Loucy (cell line): ENCODE data around the gene FAM171A2.

Experiments used
- H2AFZ ChIP-seq: fragments of 200-600 bp; sonication (generic); 2 replicates; pipeline ENCODE4 v1.6.0; 2016; ENCODE audit warnings: antibody characterized with exemption, mild to moderate bottlenecking, low read length, moderate library complexity
- H3F3A ChIP-seq: fragments of 200-600 bp; 2 replicates; pipeline ENCODE4 v1.6.0; 2016; ENCODE audit warnings: antibody characterized with exemption, low read depth, mild to moderate bottlenecking
- H3K27me3 ChIP-seq: fragments of 200-600 bp; sonication (generic); 2 replicates; pipeline ENCODE4 v1.6.1; 2014; ENCODE audit warnings: low read length, mild to moderate bottlenecking; ENCODE audit not compliant: insufficient read depth, poor library complexity, severe bottlenecking
- H3K36me3 ChIP-seq: fragments of 200-600 bp; sonication (generic); 2 replicates; pipeline ENCODE4 v1.6.1; 2016; ENCODE audit warnings: low read length; ENCODE audit not compliant: insufficient read depth
- H3K4me1 ChIP-seq: fragments of 200-600 bp; sonication (generic); 2 replicates; pipeline ENCODE4 v1.5.1; 2014; ENCODE audit warnings: low read length, mild to moderate bottlenecking; ENCODE audit not compliant: insufficient read depth, poor library complexity, severe bottlenecking
- H3K4me2 ChIP-seq: fragments of 200-600 bp; sonication (generic); 2 replicates; pipeline ENCODE4 v1.6.0; 2014; ENCODE audit warnings: antibody characterized with exemption, low read length, low read depth, mild to moderate bottlenecking; ENCODE audit not compliant: poor library complexity, severe bottlenecking
- H3K4me3 ChIP-seq: fragments of 200-600 bp; sonication (generic); 2 replicates; pipeline ENCODE4 v1.5.1; 2014; ENCODE audit warnings: low read length, mild to moderate bottlenecking, mixed read lengths; ENCODE audit not compliant: poor library complexity, severe bottlenecking
- H3K79me2 ChIP-seq: fragments of 200-600 bp; sonication (generic); 2 replicates; pipeline ENCODE4 v1.6.1; 2014; ENCODE audit warnings: low read length; ENCODE audit not compliant: insufficient read depth
- H3K9ac ChIP-seq: fragments of 200-600 bp; sonication (generic); 2 replicates; pipeline ENCODE4 v1.6.0; 2014; ENCODE audit warnings: mild to moderate bottlenecking, low read depth, low read length, moderate library complexity; ENCODE audit not compliant: poor library complexity, severe bottlenecking
- H3K9me2 ChIP-seq: fragments of 200-600 bp; sonication (generic); replicated peaks from 2 replicates; pipeline ENCODE4 v1.6.1; 2016; ENCODE audit warnings: low read depth, low read length, mixed read lengths
- H3K9me3 ChIP-seq: fragments of 200-600 bp; sonication (generic); 2 replicates; pipeline ENCODE4 v1.6.1; 2014; ENCODE audit warnings: mild to moderate bottlenecking, antibody characterized with exemption, low read length, low read depth; ENCODE audit not compliant: insufficient read depth
- H4K20me1 ChIP-seq: fragments of 200-600 bp; sonication (generic); 2 replicates; pipeline ENCODE4 v1.6.0; 2014; ENCODE audit warnings: antibody characterized with exemption, low read length, mild to moderate bottlenecking; ENCODE audit not compliant: insufficient read depth, poor library complexity, severe bottlenecking
- EZH2phosphoT487 ChIP-seq: fragments of 200-600 bp; IDR thresholded peaks from 2 replicates; pipeline ENCODE4 v1.6.1; 2018; ENCODE audit warnings: antibody characterized with exemption, mild to moderate bottlenecking, moderate library complexity, borderline replicate concordance
- TF ChIP-seq, protein P1 (sequence below): fragments of 200-600 bp; sonication (generic); conservative IDR thresholded peaks from 2 replicates; pipeline ENCODE4 v1.5.1; 2014; ENCODE audit warnings: mild to moderate bottlenecking, antibody characterized with exemption, low read length

Gene FAM171A2

GRCh38 chr17:44383363-44383762 is 19.7 kb upstream of the FAM171A2 start:
- Histone ChIP-seq H2AFZ (no peak overlapping the region), H3K27me3 (no peaks in the 10 kb centered on the region), H3F3A (no peaks in the 10 kb centered on the region), H3K79me2 (no peaks in the 10 kb centered on the region), H4K20me1 (no peaks in the 10 kb centered on the region), H3K9me3 (no peaks in the 10 kb centered on the region), H3K4me3 (no peak overlapping the region), H3K4me1 (no peaks in the 10 kb centered on the region), H3K9ac (no peak overlapping the region), H3K4me2 (no peak overlapping the region), H3K9me2 (no peaks in the 10 kb centered on the region), H3K36me3 (no peaks in the 10 kb centered on the region)
- no peak for TF ChIP-seq EZH2phosphoT487
- TF ChIP-seq, protein P1, sequence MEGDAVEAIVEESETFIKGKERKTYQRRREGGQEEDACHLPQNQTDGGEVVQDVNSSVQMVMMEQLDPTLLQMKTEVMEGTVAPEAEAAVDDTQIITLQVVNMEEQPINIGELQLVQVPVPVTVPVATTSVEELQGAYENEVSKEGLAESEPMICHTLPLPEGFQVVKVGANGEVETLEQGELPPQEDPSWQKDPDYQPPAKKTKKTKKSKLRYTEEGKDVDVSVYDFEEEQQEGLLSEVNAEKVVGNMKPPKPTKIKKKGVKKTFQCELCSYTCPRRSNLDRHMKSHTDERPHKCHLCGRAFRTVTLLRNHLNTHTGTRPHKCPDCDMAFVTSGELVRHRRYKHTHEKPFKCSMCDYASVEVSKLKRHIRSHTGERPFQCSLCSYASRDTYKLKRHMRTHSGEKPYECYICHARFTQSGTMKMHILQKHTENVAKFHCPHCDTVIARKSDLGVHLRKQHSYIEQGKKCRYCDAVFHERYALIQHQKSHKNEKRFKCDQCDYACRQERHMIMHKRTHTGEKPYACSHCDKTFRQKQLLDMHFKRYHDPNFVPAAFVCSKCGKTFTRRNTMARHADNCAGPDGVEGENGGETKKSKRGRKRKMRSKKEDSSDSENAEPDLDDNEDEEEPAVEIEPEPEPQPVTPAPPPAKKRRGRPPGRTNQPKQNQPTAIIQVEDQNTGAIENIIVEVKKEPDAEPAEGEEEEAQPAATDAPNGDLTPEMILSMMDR = no peak

DNA sequence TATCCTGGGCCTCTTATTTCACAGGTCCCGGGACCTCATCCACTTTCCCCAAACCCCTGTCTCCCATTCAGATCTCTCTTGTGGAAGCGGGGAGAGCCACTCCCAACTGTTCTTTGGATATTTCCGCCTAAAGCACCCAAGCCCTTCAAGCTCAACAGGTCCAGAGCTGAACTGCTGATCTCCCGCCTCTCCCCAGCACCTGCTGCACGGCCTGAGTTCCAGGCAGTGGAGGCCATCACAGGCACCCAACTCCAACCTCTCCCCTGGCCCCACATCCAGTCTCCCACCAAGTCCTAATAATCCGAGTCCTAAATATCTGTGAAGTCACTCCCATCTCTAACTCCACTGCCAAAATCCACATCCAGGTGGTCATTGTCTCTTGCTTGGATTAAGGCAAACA is 19.3 kb upstream of the FAM171A2 start:
- H3K4me1 ChIP-seq = no peaks in the 10 kb centered on the region
- no peaks in the 10 kb centered on the region for H4K20me1 ChIP-seq
- no peak overlapping the region for H3K9ac ChIP-seq
- H3K9me3 ChIP-seq = no peaks in the 10 kb centered on the region
- H3K4me2 ChIP-seq = no peak overlapping the region
- no peak overlapping the region for H3K4me3 ChIP-seq
- H3K27me3 ChIP-seq = no peaks in the 10 kb centered on the region
- H2AFZ ChIP-seq = no peak overlapping the region
- H3K9me2 ChIP-seq = no peaks in the 10 kb centered on the region
- H3F3A ChIP-seq = no peaks in the 10 kb centered on the region
- no peaks in the 10 kb centered on the region for H3K36me3 ChIP-seq
- TF ChIP-seq, protein P1 = no peak
- TF ChIP-seq EZH2phosphoT487 = no peak
- no peaks in the 10 kb centered on the region for H3K79me2 ChIP-seq

GRCh38 chr17:44381810-44382305 is 18.2 kb upstream of the FAM171A2 start:
- no peak overlapping the region for H3K9ac ChIP-seq
- no peak for TF ChIP-seq EZH2phosphoT487
- TF ChIP-seq, protein P1 = no peak
- H3K9me2 ChIP-seq = no peaks in the 10 kb centered on the region
- no peak overlapping the region for H3K4me3 ChIP-seq
- H3F3A ChIP-seq = no peaks in the 10 kb centered on the region
- no peaks in the 10 kb centered on the region for H4K20me1 ChIP-seq
- H3K4me1 ChIP-seq = no peaks in the 10 kb centered on the region
- no peaks in the 10 kb centered on the region for H3K27me3 ChIP-seq
- no peaks in the 10 kb centered on the region for H3K36me3 ChIP-seq
- H2AFZ ChIP-seq = no peak overlapping the region
- H3K79me2 ChIP-seq = no peaks in the 10 kb centered on the region
- H3K9me3 ChIP-seq = no peaks in the 10 kb centered on the region
- H3K4me2 ChIP-seq = no peak overlapping the region
